ENCODE results near the gene R3HDM4. TPM values are rescaled to one million over a fixed set of nuclear protein-coding genes. Genes with fewer than 3 reads are reported as not detected.
"Not testable (repeated sequence)": the region's sequence is repeated elsewhere in the genome, so short reads cannot be mapped to it uniquely, and the experiment has no call there.

The R3HDM4 gene
- total and polyA plus RNA-seq, 5 donors = 18.6 to 31.2 (median 23.6) TPM

- no peak overlapping the region for H3K27ac ChIP-seq (ENCODE audit: low read length)
- WGBS = 96% methylated on average over 64 of the region's 64 CpGs
- no peaks in the 10 kb centered on the region for H3K27me3 ChIP-seq (ENCODE audit: control insufficient read depth, insufficient read depth)
- no peaks in the 10 kb centered on the region for H3K4me1 ChIP-seq (ENCODE audit: control insufficient read depth, insufficient read depth, low read length)
- H3K9me3 ChIP-seq (ENCODE audit: control insufficient read depth, low read length) = no peaks in the 10 kb centered on the region
- DNase-seq (peak in 1 of 3 donors; percentile 46), ATAC-seq (no peak)
- no peak overlapping the region for H3K4me3 ChIP-seq (ENCODE audit: low read length)
- intact Hi-C loops (cut with DNase I) = no loop called here
Measured at GRCh38 chr19:885536-886224, 27.3 kb downstream of the R3HDM4 start.

GRCh38 chr19:884420-885211 is 28.4 kb downstream of the R3HDM4 start:
- Histone ChIP-seq H3K27ac (ENCODE audit: low read length) (no peak overlapping the region), H3K4me3 (ENCODE audit: low read length) (no peak overlapping the region), H3K4me1 (ENCODE audit: control insufficient read depth, insufficient read depth, low read length) (no peaks in the 10 kb centered on the region), H3K9me3 (ENCODE audit: control insufficient read depth, low read length) (no peaks in the 10 kb centered on the region), H3K27me3 (ENCODE audit: control insufficient read depth, insufficient read depth) (no peaks in the 10 kb centered on the region)
- DNase-seq = peak in 2 of 3 donors; percentile 41 to 49
- ATAC-seq = no peak
- 93% methylated on average over 51 of the region's 51 CpGs for WGBS
- intact Hi-C loops (cut with DNase I) = no loop called here

- no peak for ATAC-seq
- H3K27ac ChIP-seq (ENCODE audit: low read length) = no peak overlapping the region
- no peaks in the 10 kb centered on the region for H3K4me1 ChIP-seq (ENCODE audit: control insufficient read depth, insufficient read depth, low read length)
- no peak overlapping the region for H3K4me3 ChIP-seq (ENCODE audit: low read length)
- no peaks in the 10 kb centered on the region for H3K9me3 ChIP-seq (ENCODE audit: control insufficient read depth, low read length)
- intact Hi-C loops (cut with DNase I) = no loop called here
- no peaks in the 10 kb centered on the region for H3K27me3 ChIP-seq (ENCODE audit: control insufficient read depth, insufficient read depth)
- peak in 1 of 3 donors; percentile 28 for DNase-seq
- WGBS = 93% methylated on average over 22 of the region's 22 CpGs
Measured at GRCh38 chr19:883661-884211, 29.3 kb downstream of the R3HDM4 start.

- intact Hi-C loops (cut with DNase I) = no loop called here
- H3K9me3 ChIP-seq (ENCODE audit: control insufficient read depth, low read length) = no peaks in the 10 kb centered on the region
- H3K27ac ChIP-seq (ENCODE audit: low read length) = no peak overlapping the region
- DNase-seq (peak in 1 of 3 donors; percentile 39), ATAC-seq (no peak)
- H3K27me3 ChIP-seq (ENCODE audit: control insufficient read depth, insufficient read depth) = no peaks in the 10 kb centered on the region
- no peaks in the 10 kb centered on the region for H3K4me1 ChIP-seq (ENCODE audit: control insufficient read depth, insufficient read depth, low read length)
- 95% methylated on average over 26 of the region's 30 CpGs for WGBS
- H3K4me3 ChIP-seq (ENCODE audit: low read length) = no peak overlapping the region
Measured at GRCh38 chr19:882871-883497, 30.0 kb downstream of the R3HDM4 start.

- ATAC-seq (no peak), DNase-seq (no peak)
- Histone ChIP-seq H3K4me1 (ENCODE audit: control insufficient read depth, insufficient read depth, low read length) (no peaks in the 10 kb centered on the region), H3K27me3 (ENCODE audit: control insufficient read depth, insufficient read depth) (no peaks in the 10 kb centered on the region), H3K27ac (ENCODE audit: low read length) (no peak overlapping the region), H3K9me3 (ENCODE audit: control insufficient read depth, low read length) (no peaks in the 10 kb centered on the region), H3K4me3 (ENCODE audit: low read length) (no peak overlapping the region)
- intact Hi-C loops (cut with DNase I) = no loop called here
- WGBS = 97% methylated on average over 34 of the region's 34 CpGs
Measured at GRCh38 chr19:881385-882071, 31.5 kb downstream of the R3HDM4 start.

- no peaks in the 10 kb centered on the region for H3K4me1 ChIP-seq (ENCODE audit: control insufficient read depth, insufficient read depth, low read length)
- DNase-seq (peak in 1 of 3 donors; percentile 50), ATAC-seq (no peak)
- H3K27me3 ChIP-seq (ENCODE audit: control insufficient read depth, insufficient read depth) = no peaks in the 10 kb centered on the region
- no peak overlapping the region for H3K27ac ChIP-seq (ENCODE audit: low read length)
- no peaks in the 10 kb centered on the region for H3K9me3 ChIP-seq (ENCODE audit: control insufficient read depth, low read length)
- WGBS = 88% methylated on average over 37 of the region's 37 CpGs
- intact Hi-C loops (cut with DNase I) = no loop called here
- H3K4me3 ChIP-seq (ENCODE audit: low read length) = no peak overlapping the region
Measured at GRCh38 chr19:879711-880438, 33.1 kb downstream of the R3HDM4 start.

- H3K27ac ChIP-seq (ENCODE audit: low read length); H3K27me3 ChIP-seq (ENCODE audit: control insufficient read depth, insufficient read depth); intact Hi-C loops (cut with DNase I); H3K9me3 ChIP-seq (ENCODE audit: control insufficient read depth, low read length); H3K4me1 ChIP-seq (ENCODE audit: control insufficient read depth, insufficient read depth, low read length); H3K4me3 ChIP-seq (ENCODE audit: low read length); ATAC-seq: not testable (repeated sequence)
- WGBS = 90% methylated on average over 24 of the region's 24 CpGs
- DNase-seq = peak in 1 of 3 donors; percentile 51
Measured at GRCh38 chr19:878751-879561, 34.1 kb downstream of the R3HDM4 start.

- DNase-seq; H3K4me3 ChIP-seq (ENCODE audit: low read length); H3K27ac ChIP-seq (ENCODE audit: low read length); H3K4me1 ChIP-seq (ENCODE audit: control insufficient read depth, insufficient read depth, low read length); H3K27me3 ChIP-seq (ENCODE audit: control insufficient read depth, insufficient read depth); H3K9me3 ChIP-seq (ENCODE audit: control insufficient read depth, low read length); intact Hi-C loops (cut with DNase I); ATAC-seq: not testable (repeated sequence)
- 92% methylated on average over 23 of the region's 23 CpGs for WGBS
Measured at GRCh38 chr19:877992-878660, 34.9 kb downstream of the R3HDM4 start.

GRCh38 chr19:876780-877314 is 36.2 kb downstream of the R3HDM4 start:
- H3K4me1 ChIP-seq (ENCODE audit: control insufficient read depth, insufficient read depth, low read length) = no peaks in the 10 kb centered on the region
- WGBS = 94% methylated on average over 29 of the region's 29 CpGs
- peak in 1 of 3 donors; percentile 12 for DNase-seq
- no peaks in the 10 kb centered on the region for H3K27me3 ChIP-seq (ENCODE audit: control insufficient read depth, insufficient read depth)
- H3K9me3 ChIP-seq (ENCODE audit: control insufficient read depth, low read length) = no peaks in the 10 kb centered on the region
- H3K4me3 ChIP-seq (ENCODE audit: low read length) = no peak overlapping the region
- ATAC-seq = no peak
- H3K27ac ChIP-seq (ENCODE audit: low read length) = no peak overlapping the region
- intact Hi-C loops (cut with DNase I) = no loop called here
